Tibial artery (tissue), 4 donors: ENCODE measurements around the gene NTM.

Source experiments
- DNase-seq, 2 donors: peaks; one replicate each; pipeline ENCODE4 v3.0.0-alpha.2; 2019
- H3K27ac ChIP-seq, 2 donors: fragments of 200-600 bp; sonication (generic) in 1 of 2; 1 replicate in 1 of 2; 2 replicates in 1 of 2; pipeline ENCODE4 v1.5.1; 2018 to 2019; ENCODE audit warnings: mild to moderate bottlenecking in 1 of 2
- H3K27me3 ChIP-seq, 2 donors: fragments of 200-600 bp; sonication (generic) in 1 of 2; one replicate each; pipeline versions ENCODE4 v1.5.1 to v1.6.0; 2016 to 2019
- H3K36me3 ChIP-seq, 3 donors: fragments of 200-600 bp; sonication (generic) in 2 of 3; one replicate each; pipeline ENCODE4 v1.5.1; 2016 to 2019; ENCODE audit warnings: mild to moderate bottlenecking in 2 of 3
- H3K4me1 ChIP-seq, 4 donors: fragments of 200-600 bp; sonication (generic) in 2 of 4; 1 replicate in 3 of 4; 2 replicates in 1 of 4; pipeline ENCODE4 v1.5.1; 2016 to 2019
- H3K4me3 ChIP-seq, 2 donors: fragments of 200-600 bp; sonication (generic) in 1 of 2; 1 replicate in 1 of 2; 2 replicates in 1 of 2; pipeline ENCODE4 v1.5.1; 2018 to 2019; ENCODE audit warnings: mild to moderate bottlenecking in 2 of 2
- H3K9me3 ChIP-seq, 3 donors: fragments of 200-600 bp; sonication (generic) in 1 of 3; one replicate each; pipeline ENCODE4 v1.5.1; 2016 to 2019
- CTCF ChIP-seq, 2 experiments: fragments of 200-600 bp in 1 of 2; fragments of 450-650 bp in 1 of 2; IDR thresholded peaks; one replicate each; pipeline ENCODE4 v1.5.1; 2017 to 2019; ENCODE audit warnings: antibody characterized with exemption in 2 of 2, mild to moderate bottlenecking in 1 of 2, moderate library complexity in 1 of 2
- intact Hi-C: fragments of 100-400 bp; cut with DNase I; formaldehyde crosslinking; loops from one replicate; pipeline ENCODE4 v1.15.0; 2023; ENCODE audit warnings: low total_unique reads

Gene NTM

DNA sequence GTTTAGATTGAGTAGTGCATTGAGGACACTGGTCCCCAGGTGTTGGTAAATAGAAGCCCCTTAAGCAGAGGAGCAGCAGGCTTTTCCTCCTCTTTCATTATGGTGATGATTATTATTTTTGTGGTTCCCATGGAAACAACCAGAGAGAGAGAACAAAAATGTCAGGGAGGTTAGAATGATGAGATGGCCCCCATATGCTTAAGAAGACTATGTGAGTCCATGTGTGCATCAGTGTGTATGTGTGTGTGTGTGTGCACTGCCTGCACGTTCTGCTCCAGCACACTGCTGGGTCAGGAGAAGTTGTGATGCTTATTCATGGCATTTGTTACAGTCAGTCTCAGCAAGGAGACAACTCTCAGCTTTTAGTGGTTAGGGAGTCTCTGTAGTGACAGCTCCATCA is 724.2 kb downstream of the NTM start:
- Histone ChIP-seq H3K4me3 (no peak overlapping the region), H3K4me1 (no peaks in the 10 kb centered on the region), H3K27ac (no peak overlapping the region), H3K9me3 (no peaks in the 10 kb centered on the region), H3K27me3 (no peaks in the 10 kb centered on the region), H3K36me3 (no peaks in the 10 kb centered on the region)
- TF ChIP-seq CTCF (IDR thresholded peaks at IDR 0.05) = no peak
- intact Hi-C loops = no loop called here
- no peak for DNase-seq

- no peak for DNase-seq
- Histone ChIP-seq H3K27me3 (no peaks in the 10 kb centered on the region), H3K36me3 (no peaks in the 10 kb centered on the region), H3K4me3 (no peak overlapping the region), H3K4me1 (no peaks in the 10 kb centered on the region), H3K9me3 (no peaks in the 10 kb centered on the region), H3K27ac (no peak overlapping the region)
- no peak for TF ChIP-seq CTCF (IDR thresholded peaks at IDR 0.05)
- intact Hi-C loops = no loop called here
Observed at GRCh38 chr11:132095230-132096131, 725.1 kb downstream of the NTM start.

GRCh38 chr11:132096132-132096825 is 725.9 kb downstream of the NTM start:
- no peak for DNase-seq

DNA sequence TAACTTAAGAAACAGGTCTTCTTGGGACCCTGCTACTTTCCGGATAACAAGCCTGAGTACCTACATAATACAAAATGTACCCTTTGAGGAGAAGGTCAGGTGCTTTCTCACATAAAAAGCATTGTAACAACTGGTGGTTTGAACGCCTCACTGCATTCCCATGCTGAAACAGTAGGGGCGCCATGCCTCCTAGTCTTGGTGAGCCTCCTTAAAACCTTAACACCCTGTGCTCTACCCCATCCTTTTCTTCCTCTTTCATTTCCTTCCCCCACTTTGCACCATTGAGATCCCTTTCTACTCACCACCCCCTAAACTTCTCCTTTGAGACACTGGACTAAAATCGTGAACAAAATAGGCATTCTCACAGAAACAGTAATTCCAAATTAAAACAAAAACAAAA is 729.3 kb downstream of the NTM start:
- Histone ChIP-seq H3K36me3 (no peaks in the 10 kb centered on the region), H3K9me3 (no peaks in the 10 kb centered on the region), H3K27ac (no peak overlapping the region), H3K27me3 (no peaks in the 10 kb centered on the region), H3K4me1 (no peaks in the 10 kb centered on the region), H3K4me3 (no peak overlapping the region)
- peak in 1 of 2 experiments; percentile 19 for TF ChIP-seq CTCF (IDR thresholded peaks at IDR 0.05)
- no peak for DNase-seq
- intact Hi-C loops = no loop called here

More at GRCh38 chr11:132096132-132096825, 725.9 kb downstream of the NTM start:
- H3K4me3 ChIP-seq = no peak overlapping the region
- intact Hi-C loops = no loop called here
- H3K4me1 ChIP-seq = no peaks in the 10 kb centered on the region
- TF ChIP-seq CTCF (IDR thresholded peaks at IDR 0.05) = no peak
- no peaks in the 10 kb centered on the region for H3K9me3 ChIP-seq
- H3K27me3 ChIP-seq = no peaks in the 10 kb centered on the region
- H3K27ac ChIP-seq = no peak overlapping the region
- H3K36me3 ChIP-seq = no peaks in the 10 kb centered on the region

- intact Hi-C loops = no loop called here
- no peaks in the 10 kb centered on the region for H3K36me3 ChIP-seq
- no peaks in the 10 kb centered on the region for H3K27me3 ChIP-seq
- no peak overlapping the region for H3K27ac ChIP-seq
- H3K4me3 ChIP-seq = no peak overlapping the region
- H3K9me3 ChIP-seq = no peaks in the 10 kb centered on the region
- TF ChIP-seq CTCF (IDR thresholded peaks at IDR 0.05) = no peak
- no peaks in the 10 kb centered on the region for H3K4me1 ChIP-seq
- DNase-seq = no peak
Observed at GRCh38 chr11:132100583-132100982, 730.2 kb downstream of the NTM start.
